ENCODE results near the gene SMG6.

Gene SMG6

GRCh38 chr17:2048805-2049204 is 254.8 kb downstream of the SMG6 start:
- Histone ChIP-seq H4K20me1 (ENCODE audit: insufficient read depth, low read length) (no peaks in the 10 kb centered on the region), H3K4me1 (ENCODE audit: low read length) (0 out of 2 replicates have a peak, but pooled peaks cover 6% of the 10 kb centered on the region), H2AFZ (ENCODE audit: low read depth, low read length) (no peak overlapping the region), H3K36me3 (replicated peaks; ENCODE audit: low read depth, low read length) (peaks cover 3% of the 10 kb centered on the region), H3K27ac (ENCODE audit: low read length) (no peak overlapping the region), H3K4me2 (ENCODE audit: low read length) (peak overlapping the region; percentile 66), H3K79me2 (ENCODE audit: low read length) (no peaks in the 10 kb centered on the region), H3K9me3 (ENCODE audit: insufficient read depth, low read length) (no peaks in the 10 kb centered on the region), H3K9ac (ENCODE audit: low read length) (no peak overlapping the region), H3K27me3 (ENCODE audit: low read depth, low read length) (no peaks in the 10 kb centered on the region), H3K4me3 (ENCODE audit: low read length) (peak overlapping the region; percentile 92)
- no peak for TF ChIP-seq CTCF (IDR thresholded peaks at IDR 0.05; ENCODE audit: low read depth, low read length)
- no peak for TF ChIP-seq EZH2phosphoT487 (IDR thresholded peaks at IDR 0.05; ENCODE audit: low read depth)

- H3K4me1 ChIP-seq (ENCODE audit: low read length): peaks cover 8% of the 10 kb centered on the region
- H3K27me3 ChIP-seq (ENCODE audit: low read depth, low read length): no peaks in the 10 kb centered on the region
- H3K79me2 ChIP-seq (ENCODE audit: low read length): peaks cover 8% of the 10 kb centered on the region
These were observed 256.0 kb downstream of the SMG6 start for GRCh38 chr17:2047590-2047989.

GRCh38 chr17:2044263-2044894 is 259.2 kb downstream of the SMG6 start:
- Histone ChIP-seq H3K27ac (ENCODE audit: low read length) (no peak overlapping the region), H3K4me1 (ENCODE audit: low read length) (peaks cover 15% of the 10 kb centered on the region), H3K4me2 (ENCODE audit: low read length) (no peak overlapping the region), H3K9me3 (ENCODE audit: insufficient read depth, low read length) (no peaks in the 10 kb centered on the region), H3K4me3 (ENCODE audit: low read length) (no peak overlapping the region), H3K79me2 (ENCODE audit: low read length) (peaks cover 13% of the 10 kb centered on the region), H3K36me3 (replicated peaks; ENCODE audit: low read depth, low read length) (peaks cover 21% of the 10 kb centered on the region), H3K9ac (ENCODE audit: low read length) (no peak overlapping the region), H3K27me3 (ENCODE audit: low read depth, low read length) (no peaks in the 10 kb centered on the region), H4K20me1 (ENCODE audit: insufficient read depth, low read length) (no peaks in the 10 kb centered on the region), H2AFZ (ENCODE audit: low read depth, low read length) (no peak overlapping the region)
- TF ChIP-seq CTCF (IDR thresholded peaks at IDR 0.05; ENCODE audit: low read depth, low read length) (no peak), EZH2phosphoT487 (IDR thresholded peaks at IDR 0.05; ENCODE audit: low read depth) (no peak)

More at GRCh38 chr17:2047590-2047989, 256.0 kb downstream of the SMG6 start:
- Histone ChIP-seq H2AFZ (ENCODE audit: low read depth, low read length) (no peak overlapping the region), H3K4me3 (ENCODE audit: low read length) (no peak overlapping the region), H3K36me3 (replicated peaks; ENCODE audit: low read depth, low read length) (peaks cover 12% of the 10 kb centered on the region), H4K20me1 (ENCODE audit: insufficient read depth, low read length) (no peaks in the 10 kb centered on the region), H3K9me3 (ENCODE audit: insufficient read depth, low read length) (no peaks in the 10 kb centered on the region), H3K4me2 (ENCODE audit: low read length) (no peak overlapping the region), H3K27ac (ENCODE audit: low read length) (no peak overlapping the region), H3K9ac (ENCODE audit: low read length) (no peak overlapping the region)
- TF ChIP-seq EZH2phosphoT487 (IDR thresholded peaks at IDR 0.05; ENCODE audit: low read depth) (no peak), CTCF (IDR thresholded peaks at IDR 0.05; ENCODE audit: low read depth, low read length) (no peak)

GRCh38 chr17:2043785-2044184 is 259.8 kb downstream of the SMG6 start:
- Histone ChIP-seq H3K27me3 (ENCODE audit: low read depth, low read length) (no peaks in the 10 kb centered on the region), H3K4me3 (ENCODE audit: low read length) (no peak overlapping the region), H2AFZ (ENCODE audit: low read depth, low read length) (no peak overlapping the region), H3K9me3 (ENCODE audit: insufficient read depth, low read length) (no peaks in the 10 kb centered on the region), H3K36me3 (replicated peaks; ENCODE audit: low read depth, low read length) (peaks cover 21% of the 10 kb centered on the region), H3K27ac (ENCODE audit: low read length) (no peak overlapping the region), H3K9ac (ENCODE audit: low read length) (no peak overlapping the region), H3K4me1 (ENCODE audit: low read length) (peaks cover 12% of the 10 kb centered on the region), H3K4me2 (ENCODE audit: low read length) (no peak overlapping the region), H4K20me1 (ENCODE audit: insufficient read depth, low read length) (no peaks in the 10 kb centered on the region), H3K79me2 (ENCODE audit: low read length) (peaks cover 13% of the 10 kb centered on the region)
- TF ChIP-seq CTCF (IDR thresholded peaks at IDR 0.05; ENCODE audit: low read depth, low read length): no peak
